Chondrocyte (in vitro differentiated cells): ENCODE measurements around the gene ACTA2. TPM values are rescaled to one million over a fixed set of nuclear protein-coding genes. Genes with fewer than 3 reads are reported as not detected.

Source experiments
- DNase-seq: peaks from one replicate; pipeline ENCODE4 v3.0.0; 2021; ENCODE audit warnings: mixed read lengths, low spot score
- H3K27ac Mint-ChIP-seq: one replicate; pipeline ENCODE4 v1.8.0; 2021; ENCODE audit warnings: mild to moderate bottlenecking, moderate library complexity, mixed read lengths; ENCODE audit not compliant: unreplicated experiment
- H3K27me3 Mint-ChIP-seq: 2 replicates; pipeline ENCODE4 v1.8.0; 2021; ENCODE audit warnings: low read depth, mixed read lengths
- H3K36me3 Mint-ChIP-seq: 2 replicates; pipeline ENCODE4 v1.8.0; 2021; ENCODE audit warnings: low read depth, mixed read lengths
- H3K4me1 Mint-ChIP-seq: 2 replicates; pipeline ENCODE4 v1.8.0; 2021; ENCODE audit warnings: low read depth, mild to moderate bottlenecking, mixed read lengths
- H3K4me3 Mint-ChIP-seq: one replicate; pipeline ENCODE4 v1.8.0; 2021; ENCODE audit warnings: mild to moderate bottlenecking, moderate library complexity, mixed read lengths; ENCODE audit not compliant: unreplicated experiment
- H3K9me3 Mint-ChIP-seq: 2 replicates; pipeline ENCODE4 v1.8.0; 2021; ENCODE audit warnings: low read depth, mixed read lengths
- CTCF ChIP-seq: fragments of 200-600 bp; sonication (generic); IDR thresholded peaks from 2 replicates; pipeline ENCODE4 v1.5.0; 2021; ENCODE audit warnings: antibody characterized with exemption, mild to moderate bottlenecking, moderate library complexity
- total RNA-seq: library from RNA; stranded (reverse); gene quantifications from 3 replicates; pipeline ENCODE4 v1.2.1, GENCODE V29; 2021

The ACTA2 gene
- total RNA-seq, 1 donor from 2014 or later: 4,145 TPM

- H3K4me1 Mint-ChIP-seq: peaks cover 54% of the 10 kb centered on the region
- H3K4me3 Mint-ChIP-seq: no peak overlapping the region
- no peaks in the 10 kb centered on the region for H3K27me3 Mint-ChIP-seq
- TF ChIP-seq CTCF: peak; percentile 100
- DNase-seq: no peak
- no peaks in the 10 kb centered on the region for H3K9me3 Mint-ChIP-seq
- no peaks in the 10 kb centered on the region for H3K36me3 Mint-ChIP-seq
- no peak overlapping the region for H3K27ac Mint-ChIP-seq
Measured at GRCh38 chr10:88986549-88987242, 34.1 kb upstream of the ACTA2 start.

- no peak overlapping the region for H3K27ac Mint-ChIP-seq
- no peaks in the 10 kb centered on the region for H3K27me3 Mint-ChIP-seq
- no peak for DNase-seq
- TF ChIP-seq CTCF: no peak
- no peaks in the 10 kb centered on the region for H3K36me3 Mint-ChIP-seq
- H3K9me3 Mint-ChIP-seq: no peaks in the 10 kb centered on the region
- no peak overlapping the region for H3K4me3 Mint-ChIP-seq
- peaks cover 63% of the 10 kb centered on the region for H3K4me1 Mint-ChIP-seq
Measured at GRCh38 chr10:88984525-88984924, 32.0 kb upstream of the ACTA2 start.

- no peaks in the 10 kb centered on the region for H3K9me3 Mint-ChIP-seq
- H3K36me3 Mint-ChIP-seq: no peaks in the 10 kb centered on the region
- H3K4me1 Mint-ChIP-seq: peaks cover 63% of the 10 kb centered on the region
- no peak overlapping the region for H3K27ac Mint-ChIP-seq
- no peaks in the 10 kb centered on the region for H3K27me3 Mint-ChIP-seq
- no peak overlapping the region for H3K4me3 Mint-ChIP-seq
- TF ChIP-seq CTCF: no peak
- no peak for DNase-seq
Measured at GRCh38 chr10:88983939-88984338, 31.4 kb upstream of the ACTA2 start.

GRCh38 chr10:88983206-88983605 lies 30.6 kb upstream of the ACTA2 start:
- H3K4me3 Mint-ChIP-seq: no peak overlapping the region
- DNase-seq: no peak
- no peaks in the 10 kb centered on the region for H3K9me3 Mint-ChIP-seq
- H3K27me3 Mint-ChIP-seq: no peaks in the 10 kb centered on the region
- no peaks in the 10 kb centered on the region for H3K36me3 Mint-ChIP-seq
- H3K4me1 Mint-ChIP-seq: peaks cover 61% of the 10 kb centered on the region
- TF ChIP-seq CTCF: no peak
- no peak overlapping the region for H3K27ac Mint-ChIP-seq

- TF ChIP-seq CTCF: no peak
- Mint-ChIP-seq H3K27me3 (no peaks in the 10 kb centered on the region), H3K36me3 (no peaks in the 10 kb centered on the region), H3K4me1 (peaks cover 57% of the 10 kb centered on the region), H3K9me3 (no peaks in the 10 kb centered on the region), H3K27ac (peak overlapping the region; percentile 19), H3K4me3 (no peak overlapping the region)
- no peak for DNase-seq
Measured at GRCh38 chr10:88982366-88982765, 29.8 kb upstream of the ACTA2 start.
